ENCODE data around the gene PAM. TPM values are rescaled to one million over a fixed set of nuclear protein-coding genes. Genes with fewer than 3 reads are reported as not detected.

The PAM gene
- total and polyA plus RNA-seq, 2 of the 8 experiments (the other 6 are each of a cell fraction or from before 2014, with no cell fraction given), result 30.4 to 67.8 TPM

- TF ChIP-seq CHD7 (IDR thresholded peaks at IDR 0.05; ENCODE audit: insufficient replicate concordance, low read length) (no peak), JUND (IDR thresholded peaks at IDR 0.05; ENCODE audit: low read length) (no peak), GTF2F1 (IDR thresholded peaks at IDR 0.05; ENCODE audit: borderline replicate concordance, low read depth, low read length) (no peak), FOSL1 (IDR thresholded peaks at IDR 0.05; ENCODE audit: insufficient read depth, low read depth, low read length) (no peak), KDM4A (IDR thresholded peaks at IDR 0.05; ENCODE audit: low read depth, low read length, severe bottlenecking) (no peak), ATF2 (IDR thresholded peaks at IDR 0.05; ENCODE audit: low read length) (no peak), SUZ12 (IDR thresholded peaks at IDR 0.05; ENCODE audit: low read length) (no peak)
Observed at GRCh38 chr5:102720969-102721368, 34.1 kb upstream of the PAM start (continued).

Data from H1 (cell line).